ENCODE measurements around the gene PRR12. TPM values are rescaled to one million over a fixed set of nuclear protein-coding genes. Genes with fewer than 3 reads are reported as not detected.

Gene PRR12
- total RNA-seq, 1 donor from 2014 or later, result 64.5 TPM

DNA sequence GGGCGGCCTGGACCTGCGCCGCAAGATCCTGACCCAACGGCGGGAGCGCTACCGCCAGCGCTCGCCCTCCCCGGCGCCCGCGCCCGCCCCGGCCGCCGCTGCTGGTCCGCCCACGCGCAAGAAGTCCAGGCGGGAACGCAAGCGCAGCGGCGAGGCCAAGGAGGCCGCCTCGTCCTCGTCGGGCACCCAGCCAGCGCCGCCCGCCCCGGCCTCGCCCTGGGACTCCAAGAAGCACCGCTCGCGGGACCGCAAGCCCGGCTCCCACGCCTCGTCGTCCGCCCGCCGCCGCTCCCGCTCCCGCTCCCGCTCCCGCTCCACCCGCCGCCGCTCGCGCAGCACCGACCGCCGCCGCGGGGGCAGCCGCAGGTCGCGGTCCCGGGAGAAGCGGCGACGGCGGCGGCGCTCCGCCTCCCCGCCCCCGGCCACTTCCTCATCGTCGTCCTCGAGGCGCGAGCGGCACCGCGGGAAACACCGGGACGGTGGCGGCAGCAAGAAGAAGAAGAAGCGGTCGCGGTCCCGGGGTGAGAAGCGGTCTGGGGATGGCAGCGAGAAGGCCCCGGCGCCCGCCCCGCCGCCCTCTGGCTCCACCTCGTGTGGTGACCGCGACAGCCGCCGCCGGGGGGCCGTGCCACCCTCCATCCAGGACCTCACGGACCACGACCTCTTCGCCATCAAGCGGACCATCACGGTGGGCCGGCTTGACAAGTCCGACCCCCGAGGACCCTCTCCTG, 61.0 kb downstream of the PRR12 start:
- DNase-seq (ENCODE audit: low spot score, unreplicated experiment), result no peak
- H3K27ac Mint-ChIP-seq, result no peak overlapping the region
- peaks cover 11% of the 10 kb centered on the region for H3K36me3 Mint-ChIP-seq (ENCODE audit: insufficient read depth)
- H3K4me3 Mint-ChIP-seq (ENCODE audit: low read depth), result no peak overlapping the region
- TF ChIP-seq, protein P1, sequence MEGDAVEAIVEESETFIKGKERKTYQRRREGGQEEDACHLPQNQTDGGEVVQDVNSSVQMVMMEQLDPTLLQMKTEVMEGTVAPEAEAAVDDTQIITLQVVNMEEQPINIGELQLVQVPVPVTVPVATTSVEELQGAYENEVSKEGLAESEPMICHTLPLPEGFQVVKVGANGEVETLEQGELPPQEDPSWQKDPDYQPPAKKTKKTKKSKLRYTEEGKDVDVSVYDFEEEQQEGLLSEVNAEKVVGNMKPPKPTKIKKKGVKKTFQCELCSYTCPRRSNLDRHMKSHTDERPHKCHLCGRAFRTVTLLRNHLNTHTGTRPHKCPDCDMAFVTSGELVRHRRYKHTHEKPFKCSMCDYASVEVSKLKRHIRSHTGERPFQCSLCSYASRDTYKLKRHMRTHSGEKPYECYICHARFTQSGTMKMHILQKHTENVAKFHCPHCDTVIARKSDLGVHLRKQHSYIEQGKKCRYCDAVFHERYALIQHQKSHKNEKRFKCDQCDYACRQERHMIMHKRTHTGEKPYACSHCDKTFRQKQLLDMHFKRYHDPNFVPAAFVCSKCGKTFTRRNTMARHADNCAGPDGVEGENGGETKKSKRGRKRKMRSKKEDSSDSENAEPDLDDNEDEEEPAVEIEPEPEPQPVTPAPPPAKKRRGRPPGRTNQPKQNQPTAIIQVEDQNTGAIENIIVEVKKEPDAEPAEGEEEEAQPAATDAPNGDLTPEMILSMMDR (IDR thresholded peaks at IDR 0.05; ENCODE audit: unreplicated experiment), result no peak
- no peaks in the 10 kb centered on the region for H3K27me3 Mint-ChIP-seq
- H3K9me3 Mint-ChIP-seq (ENCODE audit: low read depth), result no peaks in the 10 kb centered on the region
- H3K4me1 Mint-ChIP-seq (ENCODE audit: low read depth), result no peaks in the 10 kb centered on the region

DNA sequence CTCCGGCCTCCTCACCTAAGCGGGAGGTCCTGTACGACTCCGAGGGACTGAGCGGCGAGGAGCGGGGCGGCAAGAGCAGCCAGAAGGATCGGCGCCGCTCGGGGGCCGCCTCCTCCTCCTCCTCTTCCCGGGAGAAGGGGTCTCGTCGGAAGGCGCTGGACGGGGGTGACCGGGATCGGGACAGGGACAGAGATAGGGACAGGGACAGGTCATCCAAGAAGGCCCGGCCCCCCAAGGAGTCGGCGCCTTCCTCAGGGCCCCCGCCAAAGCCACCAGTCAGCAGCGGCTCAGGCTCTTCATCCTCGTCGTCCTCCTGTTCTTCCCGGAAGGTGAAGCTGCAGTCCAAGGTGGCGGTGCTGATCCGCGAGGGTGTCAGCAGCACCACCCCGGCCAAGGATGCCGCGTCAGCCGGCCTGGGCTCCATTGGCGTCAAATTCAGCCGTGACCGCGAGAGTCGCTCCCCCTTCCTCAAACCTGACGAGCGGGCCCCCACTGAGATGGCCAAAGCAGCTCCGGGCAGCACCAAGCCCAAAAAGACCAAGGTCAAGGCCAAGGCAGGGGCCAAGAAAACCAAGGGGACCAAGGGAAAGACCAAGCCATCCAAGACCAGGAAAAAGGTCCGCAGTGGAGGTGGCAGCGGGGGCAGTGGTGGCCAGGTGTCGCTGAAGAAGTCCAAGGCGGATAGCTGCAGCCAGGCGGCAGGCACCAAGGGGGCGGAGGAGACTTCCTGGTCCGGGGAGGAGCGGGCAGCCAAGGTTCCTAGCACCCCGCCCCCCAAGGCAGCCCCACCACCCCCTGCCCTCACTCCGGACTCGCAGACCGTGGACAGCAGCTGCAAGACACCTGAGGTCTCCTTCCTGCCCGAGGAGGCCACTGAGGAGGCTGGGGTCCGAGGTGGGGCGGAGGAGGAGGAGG, 61.8 kb downstream of the PRR12 start:
- Mint-ChIP-seq H3K4me3 (ENCODE audit: low read depth) (no peak overlapping the region), H3K36me3 (ENCODE audit: insufficient read depth) (peaks cover 14% of the 10 kb centered on the region), H3K27me3 (no peaks in the 10 kb centered on the region)

DNA sequence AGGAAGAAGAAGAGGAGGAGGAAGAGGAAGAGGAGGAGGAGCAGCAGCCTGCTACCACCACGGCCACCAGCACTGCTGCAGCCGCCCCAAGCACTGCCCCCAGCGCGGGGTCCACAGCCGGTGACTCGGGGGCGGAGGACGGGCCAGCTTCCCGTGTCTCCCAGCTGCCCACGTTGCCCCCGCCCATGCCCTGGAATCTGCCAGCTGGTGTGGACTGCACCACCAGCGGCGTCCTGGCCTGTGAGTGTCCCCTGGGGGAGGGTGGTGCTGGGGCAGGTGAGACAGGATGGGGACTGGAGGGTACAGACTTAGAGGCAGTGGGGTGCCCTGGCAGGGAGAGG, 62.5 kb downstream of the PRR12 start:
- no peak overlapping the region for H3K27ac Mint-ChIP-seq
- peaks cover 14% of the 10 kb centered on the region for H3K36me3 Mint-ChIP-seq (ENCODE audit: insufficient read depth)
- TF ChIP-seq, protein P1 (IDR thresholded peaks at IDR 0.05; ENCODE audit: unreplicated experiment), result no peak
- no peak for DNase-seq (ENCODE audit: low spot score, unreplicated experiment)
- H3K4me3 Mint-ChIP-seq (ENCODE audit: low read depth), result no peak overlapping the region
- H3K9me3 Mint-ChIP-seq (ENCODE audit: low read depth), result no peaks in the 10 kb centered on the region
- no peaks in the 10 kb centered on the region for H3K27me3 Mint-ChIP-seq
- H3K4me1 Mint-ChIP-seq (ENCODE audit: low read depth), result no peaks in the 10 kb centered on the region

More for the DNA sequence above, 61.8 kb downstream of the PRR12 start:
- no peaks in the 10 kb centered on the region for H3K4me1 Mint-ChIP-seq (ENCODE audit: low read depth)
- TF ChIP-seq, protein P1 (IDR thresholded peaks at IDR 0.05; ENCODE audit: unreplicated experiment), result no peak
- DNase-seq (ENCODE audit: low spot score, unreplicated experiment), result no peak
- no peaks in the 10 kb centered on the region for H3K9me3 Mint-ChIP-seq (ENCODE audit: low read depth)
- no peak overlapping the region for H3K27ac Mint-ChIP-seq

DNA sequence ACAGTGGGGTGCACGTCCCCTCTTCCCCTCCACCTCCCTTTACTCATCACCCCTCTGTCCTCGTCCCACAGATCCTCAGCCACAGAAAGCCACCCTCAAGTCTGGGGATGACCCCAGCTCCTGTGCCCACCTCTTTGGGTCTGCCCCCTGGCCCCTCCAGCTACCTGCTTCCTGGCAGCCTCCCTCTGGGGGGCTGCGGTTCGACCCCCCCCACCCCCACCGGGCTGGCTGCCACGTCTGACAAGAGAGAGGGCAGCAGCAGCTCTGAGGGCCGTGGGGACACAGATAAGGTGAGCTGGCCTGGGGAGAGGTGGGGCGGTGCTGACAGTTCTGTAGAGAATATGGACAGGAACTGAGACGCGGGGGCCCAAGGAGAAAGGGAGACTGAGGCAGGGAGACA, 63.6 kb downstream of the PRR12 start:
- no peaks in the 10 kb centered on the region for H3K4me1 Mint-ChIP-seq (ENCODE audit: low read depth)
- no peaks in the 10 kb centered on the region for H3K9me3 Mint-ChIP-seq (ENCODE audit: low read depth)
- H3K27me3 Mint-ChIP-seq, result no peaks in the 10 kb centered on the region

More for the DNA sequence above, 63.6 kb downstream of the PRR12 start:
- H3K36me3 Mint-ChIP-seq (ENCODE audit: insufficient read depth), result peaks cover 16% of the 10 kb centered on the region
- TF ChIP-seq, protein P1 (IDR thresholded peaks at IDR 0.05; ENCODE audit: unreplicated experiment), result no peak
- DNase-seq (ENCODE audit: low spot score, unreplicated experiment), result no peak
- no peak overlapping the region for H3K4me3 Mint-ChIP-seq (ENCODE audit: low read depth)
- H3K27ac Mint-ChIP-seq, result no peak overlapping the region
